Neuronal stem cell (in vitro differentiated cells): ENCODE data around the gene ALS2.

ENCODE experiments used
- DNase-seq: peaks from one replicate; pipeline ENCODE4 v3.0.0-alpha.2; 2013; ENCODE audit warnings: low spot score
- H2AFZ ChIP-seq: one replicate; pipeline ENCODE4 v1.6.1; 2013; ENCODE audit warnings: mild to moderate bottlenecking, low read length, inconsistent platforms
- H2AK5ac ChIP-seq: 2 replicates; pipeline ENCODE4 v1.6.1; 2013; ENCODE audit warnings: low read depth, mild to moderate bottlenecking, inconsistent platforms, low read length, moderate library complexity, mixed read lengths
- H2BK120ac ChIP-seq: 2 replicates; pipeline ENCODE4 v1.6.1; 2013; ENCODE audit warnings: low read depth, mild to moderate bottlenecking, inconsistent platforms, low read length, moderate library complexity, mixed read lengths
- H2BK12ac ChIP-seq: one replicate; pipeline ENCODE4 v1.6.1; 2013; ENCODE audit warnings: low read length, inconsistent platforms
- H2BK15ac ChIP-seq: 2 replicates; pipeline ENCODE4 v1.6.1; 2013; ENCODE audit warnings: mild to moderate bottlenecking, low read length, inconsistent platforms, mixed read lengths
- H2BK5ac ChIP-seq: one replicate; pipeline ENCODE4 v1.6.1; 2013; ENCODE audit warnings: inconsistent platforms, mild to moderate bottlenecking, low read length, moderate library complexity
- H3K14ac ChIP-seq: one replicate; pipeline ENCODE4 v1.6.1; 2013; ENCODE audit warnings: low read length, inconsistent platforms
- H3K18ac ChIP-seq: 2 replicates; pipeline ENCODE4 v1.6.1; 2013; ENCODE audit warnings: low read length, inconsistent platforms
- H3K23ac ChIP-seq: 2 replicates; pipeline ENCODE4 v1.6.1; 2013; ENCODE audit warnings: low read depth, mild to moderate bottlenecking, mixed read lengths, low read length, inconsistent platforms; ENCODE audit not compliant: poor library complexity
- H3K27ac ChIP-seq: replicated peaks from 3 replicates; pipeline ENCODE4 v1.5.1; 2013; ENCODE audit warnings: low read length, inconsistent platforms
- H3K27me3 ChIP-seq, 3 experiments: 2 replicates each; pipeline ENCODE4 v1.6.1; 2013; ENCODE audit warnings: low read length in 3 of 3, mild to moderate bottlenecking in 2 of 3, inconsistent platforms in 1 of 3, low read depth in 1 of 3, mixed read lengths in 1 of 3, moderate library complexity in 1 of 3; ENCODE audit not compliant: control insufficient read depth in 3 of 3, insufficient read depth in 3 of 3
- H3K36me3 ChIP-seq, 2 donors: replicated peaks in 1 of 2; 2 replicates each; pipeline ENCODE4 v1.6.1; 2013; ENCODE audit warnings: low read length in 2 of 2; ENCODE audit not compliant: control insufficient read depth in 2 of 2, insufficient read depth in 2 of 2
- H3K4ac ChIP-seq: 2 replicates; pipeline ENCODE4 v1.6.1; 2013; ENCODE audit warnings: inconsistent platforms, mild to moderate bottlenecking, low read length, moderate library complexity
- H3K4me1 ChIP-seq, 2 donors: 1 replicate in 1 of 2; 2 replicates in 1 of 2; pipeline ENCODE4 v1.6.1; 2013; ENCODE audit warnings: low read length in 2 of 2, low read depth in 1 of 2; ENCODE audit not compliant: control insufficient read depth in 2 of 2, insufficient read depth in 1 of 2
- H3K4me2 ChIP-seq: one replicate; pipeline ENCODE4 v1.6.1; 2013; ENCODE audit warnings: mild to moderate bottlenecking, low read length, inconsistent platforms; ENCODE audit not compliant: insufficient read depth, poor library complexity, severe bottlenecking
- H3K4me3 ChIP-seq, 2 donors: 2 replicates each; pipeline ENCODE4 v1.5.1; 2013; ENCODE audit warnings: low read length in 2 of 2, mild to moderate bottlenecking in 2 of 2, inconsistent platforms in 1 of 2, moderate library complexity in 1 of 2
- H3K79me1 ChIP-seq: one replicate; pipeline ENCODE4 v1.6.1; 2013; ENCODE audit warnings: low read depth, mild to moderate bottlenecking, inconsistent platforms, low read length, moderate library complexity
- H3K9ac ChIP-seq: one replicate; pipeline ENCODE4 v1.6.1; 2013; ENCODE audit warnings: mild to moderate bottlenecking, low read depth, low read length, inconsistent platforms; ENCODE audit not compliant: poor library complexity
- H3K9me3 ChIP-seq, 2 donors: replicated peaks in 1 of 2; 2 replicates each; pipeline versions ENCODE3 to v1.6.1; 2013; ENCODE audit warnings: low read length in 2 of 2, mild to moderate bottlenecking in 2 of 2, inconsistent platforms in 1 of 2, low read depth in 1 of 2, mixed read lengths in 1 of 2, moderate library complexity in 1 of 2; ENCODE audit not compliant: control insufficient read depth in 2 of 2, insufficient read depth in 1 of 2
- H4K8ac ChIP-seq: one replicate; pipeline ENCODE4 v1.6.1; 2013; ENCODE audit warnings: low read depth, mild to moderate bottlenecking, inconsistent platforms, low read length, moderate library complexity
- H4K91ac ChIP-seq: one replicate; pipeline ENCODE4 v1.6.1; 2013; ENCODE audit warnings: low read length, low read depth, mild to moderate bottlenecking, inconsistent platforms; ENCODE audit not compliant: poor library complexity
- WGBS, 2 donors: extraction: QIAGEN DNeasy Blood & Tissue Kit; methylation state at CpG; one replicate each; pipeline ENCODE4 v1.1.7; 2013; ENCODE audit warnings: missing lambda C conversion rate in 2 of 2, mixed read lengths in 1 of 2; ENCODE audit not compliant: insufficient read length in 2 of 2, insufficient replicate concordance in 1 of 2; ENCODE audit errors: extremely low coverage in 2 of 2; 5-methylcytosine and 5-hydroxymethylcytosine counted together

The ALS2 gene

DNA sequence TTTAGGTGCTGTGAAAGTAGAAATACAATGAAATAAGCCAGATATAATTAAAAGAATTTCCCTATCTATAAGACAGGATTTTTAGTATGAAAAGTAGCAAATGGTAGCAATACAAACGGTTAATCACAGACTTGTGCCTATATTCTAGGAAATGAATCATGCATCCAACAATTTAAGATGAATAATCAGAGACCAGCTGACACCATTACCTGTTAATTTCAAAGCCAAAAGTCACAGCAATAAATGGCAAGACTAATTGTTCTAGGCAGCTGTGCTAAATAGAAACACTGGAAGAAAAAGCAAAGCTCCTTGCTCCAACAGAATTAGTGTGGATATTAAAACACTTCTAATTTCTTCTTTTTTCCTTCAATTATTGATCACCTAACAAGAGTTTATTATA is 47.2 kb downstream of the ALS2 start:
- H3K14ac ChIP-seq = no peak overlapping the region
- no peak overlapping the region for H4K91ac ChIP-seq
- no peak overlapping the region for H4K8ac ChIP-seq
- H3K4me1 ChIP-seq = no peaks in the 10 kb centered on the region
- H3K23ac ChIP-seq = no peak overlapping the region
- H3K27me3 ChIP-seq = no peaks in the 10 kb centered on the region
- H3K4me2 ChIP-seq = no peak overlapping the region
- H2BK5ac ChIP-seq = no peak overlapping the region
- H2BK12ac ChIP-seq = no peak overlapping the region
- H3K36me3 ChIP-seq = peaks cover 5 to 83% of the 10 kb centered on the region in 2 donors
- H3K4ac ChIP-seq = no peak overlapping the region
- peaks cover 0 to 9% of the 10 kb centered on the region in 2 donors for H3K9me3 ChIP-seq
- H2AK5ac ChIP-seq = no peak overlapping the region
- H2BK120ac ChIP-seq = no peak overlapping the region
- no peak overlapping the region for H3K27ac ChIP-seq
- no peak overlapping the region for H2AFZ ChIP-seq
- no peak overlapping the region for H3K18ac ChIP-seq
- no CpG with 5 or more reads among the region's 1 CpG for WGBS, 2 donors
- H3K79me1 ChIP-seq = no peaks in the 10 kb centered on the region
- H3K4me3 ChIP-seq = no peak overlapping the region
- H3K9ac ChIP-seq = no peak overlapping the region
- DNase-seq = no peak
- H2BK15ac ChIP-seq = no peak overlapping the region

DNA sequence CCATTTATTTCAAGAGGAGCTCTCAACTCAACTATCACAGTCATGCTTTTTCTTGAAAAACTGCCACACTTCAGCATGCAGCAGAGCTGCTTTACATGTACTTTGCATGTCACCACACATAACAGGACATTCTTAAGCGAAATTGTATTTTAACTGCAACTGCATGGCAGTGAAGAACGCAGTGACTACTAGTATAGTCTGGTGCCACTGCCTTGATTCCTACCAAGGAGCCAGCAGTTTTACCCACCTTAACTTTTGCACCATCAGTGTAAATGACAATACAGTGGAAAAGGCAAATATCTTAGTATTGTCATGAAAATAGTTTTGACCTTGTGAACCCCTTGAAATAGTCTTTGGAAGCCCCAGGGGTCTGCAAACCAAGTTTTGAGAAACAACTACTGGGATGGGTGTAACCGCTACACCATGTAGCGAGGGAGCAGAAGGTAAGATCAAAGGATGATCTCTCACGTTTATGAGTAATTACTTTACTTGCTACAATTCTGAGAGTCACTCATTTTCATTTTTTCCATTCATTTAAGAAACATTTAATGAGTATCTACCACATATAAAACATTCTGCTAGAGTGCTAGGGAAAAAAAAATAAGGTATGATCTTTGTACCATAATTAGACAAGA is 50.0 kb downstream of the ALS2 start:
- H3K36me3 ChIP-seq = peaks cover 10 to 81% of the 10 kb centered on the region in 2 donors
- WGBS, 2 donors = no CpG with 5 or more reads among the region's 5 CpGs
- H2BK15ac ChIP-seq = no peak overlapping the region
- H3K4ac ChIP-seq = no peak overlapping the region
- H3K14ac ChIP-seq = no peak overlapping the region
- no peak overlapping the region for H3K4me2 ChIP-seq
- no peaks in the 10 kb centered on the region for H3K79me1 ChIP-seq
- no peak overlapping the region for H3K27ac ChIP-seq
- no peak overlapping the region for H2AK5ac ChIP-seq
- no peaks in the 10 kb centered on the region for H3K27me3 ChIP-seq
- DNase-seq = no peak
- H3K18ac ChIP-seq = no peak overlapping the region
- no peaks in the 10 kb centered on the region for H3K4me1 ChIP-seq
- no peak overlapping the region for H4K8ac ChIP-seq
- no peak overlapping the region for H2BK5ac ChIP-seq
- H2BK120ac ChIP-seq = no peak overlapping the region
- H2AFZ ChIP-seq = no peak overlapping the region
- H3K23ac ChIP-seq = no peak overlapping the region
- no peak overlapping the region for H2BK12ac ChIP-seq
- no peaks in the 10 kb centered on the region for H3K9me3 ChIP-seq
- H3K9ac ChIP-seq = no peak overlapping the region
- no peak overlapping the region for H4K91ac ChIP-seq
- no peak overlapping the region for H3K4me3 ChIP-seq

DNA sequence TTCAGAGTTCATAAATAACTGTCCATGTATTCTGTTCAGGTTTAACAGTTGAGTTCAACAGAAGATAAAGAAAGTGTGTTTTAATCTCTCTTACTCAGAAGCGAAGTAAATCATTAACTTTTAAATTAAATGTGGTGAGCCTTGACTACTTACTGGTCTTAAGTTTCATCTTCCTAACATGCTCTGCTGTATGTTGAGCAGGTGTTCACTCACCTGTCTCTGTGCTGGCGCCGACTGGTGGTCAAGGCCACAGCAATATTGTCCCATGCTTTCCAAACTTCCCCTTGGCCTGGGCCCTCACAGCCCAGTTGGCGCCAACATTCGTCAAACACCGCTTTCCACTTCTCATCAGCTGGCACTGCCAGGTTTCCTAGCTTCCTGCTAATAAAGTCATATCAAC is 65.3 kb downstream of the ALS2 start:
- no peak overlapping the region for H2BK5ac ChIP-seq
- no peak overlapping the region for H2BK12ac ChIP-seq
- no peak overlapping the region for H2BK120ac ChIP-seq
- H3K14ac ChIP-seq = no peak overlapping the region
- H2AFZ ChIP-seq = no peak overlapping the region
- no peak overlapping the region for H3K4me2 ChIP-seq
- no peak overlapping the region for H4K91ac ChIP-seq
- H3K9ac ChIP-seq = no peak overlapping the region
- H3K36me3 ChIP-seq = peaks cover 16 to 80% of the 10 kb centered on the region in 2 donors
- no peak for DNase-seq
- no peak overlapping the region for H3K27ac ChIP-seq
- no CpG with 5 or more reads among the region's 6 CpGs for WGBS, 2 donors
- H3K27me3 ChIP-seq = no peaks in the 10 kb centered on the region
- H3K79me1 ChIP-seq = no peaks in the 10 kb centered on the region
- H3K4me3 ChIP-seq = no peak overlapping the region
- H2BK15ac ChIP-seq = no peak overlapping the region
- no peak overlapping the region for H2AK5ac ChIP-seq
- peaks cover 0 to 8% of the 10 kb centered on the region in 2 donors for H3K9me3 ChIP-seq
- H3K4ac ChIP-seq = no peak overlapping the region
- no peak overlapping the region for H4K8ac ChIP-seq
- no peaks in the 10 kb centered on the region for H3K4me1 ChIP-seq
- no peak overlapping the region for H3K18ac ChIP-seq
- no peak overlapping the region for H3K23ac ChIP-seq

DNA sequence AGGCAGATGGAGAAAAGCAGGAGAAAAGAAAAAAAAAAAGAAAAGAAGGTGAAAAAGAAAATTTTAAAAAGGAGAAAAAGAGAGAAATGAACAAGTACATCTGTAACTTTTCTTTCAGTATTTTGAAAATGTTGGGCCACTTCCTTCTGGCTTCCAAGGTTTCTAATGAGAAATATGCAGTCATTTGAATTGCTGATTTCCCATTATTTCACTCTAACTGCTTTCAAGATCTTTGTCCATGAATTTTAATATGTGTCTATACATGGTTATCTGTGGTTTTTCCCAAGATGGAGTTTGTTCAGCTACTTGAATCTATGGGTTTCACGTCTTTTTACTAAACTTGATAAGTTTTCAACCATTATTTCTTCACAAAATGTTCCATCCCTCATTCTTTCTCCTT is 68.0 kb downstream of the ALS2 start:
- H3K27me3 ChIP-seq = no peaks in the 10 kb centered on the region
- H3K14ac ChIP-seq = no peak overlapping the region
- H3K9ac ChIP-seq = no peak overlapping the region
- H2BK120ac ChIP-seq = no peak overlapping the region
- no peak overlapping the region for H2BK5ac ChIP-seq
- H2AK5ac ChIP-seq = no peak overlapping the region
- no peak overlapping the region for H2BK15ac ChIP-seq
- no peak overlapping the region for H3K27ac ChIP-seq
- no peak overlapping the region for H2AFZ ChIP-seq
- no peak overlapping the region for H4K91ac ChIP-seq
- no peaks in the 10 kb centered on the region for H3K4me1 ChIP-seq
- no peak overlapping the region for H3K18ac ChIP-seq
- H3K23ac ChIP-seq = no peak overlapping the region
- no CpG with 5 or more reads among the region's 1 CpG for WGBS, 2 donors
- no peak overlapping the region for H4K8ac ChIP-seq
- no peak overlapping the region for H3K4me2 ChIP-seq
- no peak overlapping the region for H3K4ac ChIP-seq
- no peak overlapping the region for H2BK12ac ChIP-seq
- H3K9me3 ChIP-seq = no peaks in the 10 kb centered on the region
- no peak for DNase-seq
- no peak overlapping the region for H3K4me3 ChIP-seq
- H3K79me1 ChIP-seq = no peaks in the 10 kb centered on the region
- peaks cover 20 to 92% of the 10 kb centered on the region in 2 donors for H3K36me3 ChIP-seq
